Astrocyte (in vitro differentiated cells and primary cell): ENCODE data around the gene ASIC4.

ENCODE experiments used
- EZH2 ChIP-seq: IDR thresholded peaks from 2 replicates; pipeline ENCODE4 v1.6.1; 2012; ENCODE audit warnings: mild to moderate bottlenecking, low read length, inconsistent platforms; ENCODE audit not compliant: insufficient read depth
- TF ChIP-seq, protein P1 (sequence below): IDR thresholded peaks from 2 replicates; pipeline ENCODE4 v1.5.1; 2011; ENCODE audit warnings: low read depth, mild to moderate bottlenecking, inconsistent platforms, low read length, moderate library complexity; ENCODE audit not compliant: insufficient read depth

DNA sequence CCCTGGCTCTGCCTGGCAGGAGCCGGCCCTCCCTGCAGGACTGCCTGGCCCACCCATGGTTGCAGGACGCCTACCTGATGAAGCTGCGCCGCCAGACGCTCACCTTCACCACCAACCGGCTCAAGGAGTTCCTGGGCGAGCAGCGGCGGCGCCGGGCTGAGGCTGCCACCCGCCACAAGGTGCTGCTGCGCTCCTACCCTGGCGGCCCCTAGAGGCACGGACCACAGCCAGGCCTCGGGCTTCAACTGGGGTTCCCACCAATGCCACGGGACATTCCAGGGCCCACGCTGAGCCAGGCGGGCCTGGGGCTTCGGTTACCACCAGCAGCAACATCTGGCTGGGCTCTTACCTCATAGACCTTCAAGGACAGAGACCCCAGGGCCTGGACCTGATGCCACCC, 21.7 kb upstream of the ASIC4 start:
- TF ChIP-seq, protein P1, sequence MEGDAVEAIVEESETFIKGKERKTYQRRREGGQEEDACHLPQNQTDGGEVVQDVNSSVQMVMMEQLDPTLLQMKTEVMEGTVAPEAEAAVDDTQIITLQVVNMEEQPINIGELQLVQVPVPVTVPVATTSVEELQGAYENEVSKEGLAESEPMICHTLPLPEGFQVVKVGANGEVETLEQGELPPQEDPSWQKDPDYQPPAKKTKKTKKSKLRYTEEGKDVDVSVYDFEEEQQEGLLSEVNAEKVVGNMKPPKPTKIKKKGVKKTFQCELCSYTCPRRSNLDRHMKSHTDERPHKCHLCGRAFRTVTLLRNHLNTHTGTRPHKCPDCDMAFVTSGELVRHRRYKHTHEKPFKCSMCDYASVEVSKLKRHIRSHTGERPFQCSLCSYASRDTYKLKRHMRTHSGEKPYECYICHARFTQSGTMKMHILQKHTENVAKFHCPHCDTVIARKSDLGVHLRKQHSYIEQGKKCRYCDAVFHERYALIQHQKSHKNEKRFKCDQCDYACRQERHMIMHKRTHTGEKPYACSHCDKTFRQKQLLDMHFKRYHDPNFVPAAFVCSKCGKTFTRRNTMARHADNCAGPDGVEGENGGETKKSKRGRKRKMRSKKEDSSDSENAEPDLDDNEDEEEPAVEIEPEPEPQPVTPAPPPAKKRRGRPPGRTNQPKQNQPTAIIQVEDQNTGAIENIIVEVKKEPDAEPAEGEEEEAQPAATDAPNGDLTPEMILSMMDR, result no peak
- TF ChIP-seq EZH2, result no peak
